ENCODE data around the gene SPAG4.

DNA sequence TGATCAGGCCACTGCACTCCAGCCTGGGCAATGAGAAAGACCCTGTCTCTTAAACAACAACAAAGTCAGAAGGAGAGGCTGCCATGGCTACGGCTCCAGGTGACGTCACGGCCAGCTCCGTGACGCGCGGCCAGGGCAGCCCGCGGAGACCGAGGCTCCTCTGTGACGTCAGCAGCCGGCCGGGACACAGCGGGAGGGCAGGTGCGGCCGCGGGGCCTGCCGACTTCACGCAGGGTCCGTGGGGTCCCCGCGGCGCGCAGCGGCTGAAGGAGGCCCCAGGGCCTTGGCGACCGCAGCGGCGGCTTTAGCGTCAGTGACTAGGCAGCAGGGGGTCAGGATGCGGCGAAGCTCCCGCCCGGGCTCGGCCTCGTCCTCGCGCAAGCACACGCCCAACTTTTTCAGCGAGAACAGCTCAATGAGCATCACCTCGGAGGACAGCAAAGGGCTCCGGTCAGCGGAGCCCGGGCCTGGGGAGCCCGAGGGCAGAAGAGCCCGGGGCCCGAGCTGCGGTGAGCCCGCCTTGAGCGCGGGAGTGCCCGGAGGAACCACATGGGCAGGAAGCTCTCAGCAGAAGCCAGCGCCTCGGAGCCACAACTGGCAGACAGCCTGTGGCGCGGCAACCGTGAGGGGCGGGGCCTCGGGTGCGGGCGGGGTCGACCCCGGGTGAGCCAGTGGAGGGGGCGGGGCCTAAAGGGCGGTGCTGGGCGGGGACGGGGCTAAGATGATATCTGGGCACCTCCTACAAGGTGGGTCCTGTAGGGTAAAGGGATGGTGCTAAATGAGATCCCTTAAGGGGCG lies at the start of gene SPAG4:
- TF ChIP-seq POU2F2 (IDR thresholded peaks at IDR 0.05; ENCODE audit: low read depth, low read length) (0 out of 2 replicates have a peak, but pooled peaks have one; percentile 7), POLR2A (IDR thresholded peaks at IDR 0.05; ENCODE audit: low read depth, low read length) (peak; percentile 43; the same call in 1 of the 2 replicates), POLR2AphosphoS5 (IDR thresholded peaks at IDR 0.05; ENCODE audit: low read depth, low read length) (0 out of 2 replicates have a peak, but pooled peaks have one; percentile 24), PAX5 (IDR thresholded peaks at IDR 0.05; ENCODE audit: insufficient read depth, low read length, severe bottlenecking) (no peak), SPI1 (IDR thresholded peaks at IDR 0.05; ENCODE audit: low read depth, low read length) (no peak)

All from GM12891 (cell line).